Progenitor cell of endocrine pancreas (in vitro differentiated cells): ENCODE measurements around the gene SSR1. TPM values are rescaled to one million over a fixed set of nuclear protein-coding genes. Genes with fewer than 3 reads are reported as not detected.

Source experiments
- DNase-seq: peaks from one replicate; pipeline ENCODE4 v3.0.0; 2021; ENCODE audit warnings: low spot score; ENCODE audit not compliant: unreplicated experiment
- H3K27ac Mint-ChIP-seq: 2 replicates; pipeline ENCODE4 v1.8.0; 2021; ENCODE audit warnings: mild to moderate bottlenecking, moderate library complexity, mixed read lengths
- H3K27me3 Mint-ChIP-seq: 2 replicates; pipeline ENCODE4 v1.8.0; 2021; ENCODE audit warnings: mixed read lengths
- H3K36me3 Mint-ChIP-seq: 2 replicates; pipeline ENCODE4 v1.8.0; 2022; ENCODE audit warnings: mixed read lengths; ENCODE audit not compliant: insufficient read depth
- H3K4me1 Mint-ChIP-seq: 2 replicates; pipeline ENCODE4 v1.8.0; 2021; ENCODE audit warnings: low read depth, mixed read lengths
- H3K4me3 Mint-ChIP-seq: 2 replicates; pipeline ENCODE4 v1.8.0; 2021; ENCODE audit warnings: low read depth, mild to moderate bottlenecking, moderate library complexity, mixed read lengths
- H3K9me3 Mint-ChIP-seq: 2 replicates; pipeline ENCODE4 v1.8.0; 2021; ENCODE audit warnings: low read depth, mixed read lengths
- total RNA-seq: library from RNA; stranded (reverse); gene quantifications from 2 replicates; pipeline ENCODE4 v1.2.1, GENCODE V29; 2021
- TF ChIP-seq, protein P1 (sequence below): fragments of 200-600 bp; sonication (generic); IDR thresholded peaks from one replicate; pipeline ENCODE4 v1.5.0; 2021; ENCODE audit warnings: antibody characterized with exemption, mild to moderate bottlenecking; ENCODE audit not compliant: unreplicated experiment

The SSR1 gene
- total RNA-seq, 1 donor from 2014 or later, result 113 TPM

GRCh38 chr6:7224731-7225130 is 88.3 kb downstream of the SSR1 start:
- Mint-ChIP-seq H3K27me3 (no peaks in the 10 kb centered on the region), H3K27ac (no peak overlapping the region), H3K9me3 (no peaks in the 10 kb centered on the region), H3K4me1 (no peaks in the 10 kb centered on the region), H3K36me3 (peaks cover 26% of the 10 kb centered on the region), H3K4me3 (no peak overlapping the region)
- TF ChIP-seq, protein P1, sequence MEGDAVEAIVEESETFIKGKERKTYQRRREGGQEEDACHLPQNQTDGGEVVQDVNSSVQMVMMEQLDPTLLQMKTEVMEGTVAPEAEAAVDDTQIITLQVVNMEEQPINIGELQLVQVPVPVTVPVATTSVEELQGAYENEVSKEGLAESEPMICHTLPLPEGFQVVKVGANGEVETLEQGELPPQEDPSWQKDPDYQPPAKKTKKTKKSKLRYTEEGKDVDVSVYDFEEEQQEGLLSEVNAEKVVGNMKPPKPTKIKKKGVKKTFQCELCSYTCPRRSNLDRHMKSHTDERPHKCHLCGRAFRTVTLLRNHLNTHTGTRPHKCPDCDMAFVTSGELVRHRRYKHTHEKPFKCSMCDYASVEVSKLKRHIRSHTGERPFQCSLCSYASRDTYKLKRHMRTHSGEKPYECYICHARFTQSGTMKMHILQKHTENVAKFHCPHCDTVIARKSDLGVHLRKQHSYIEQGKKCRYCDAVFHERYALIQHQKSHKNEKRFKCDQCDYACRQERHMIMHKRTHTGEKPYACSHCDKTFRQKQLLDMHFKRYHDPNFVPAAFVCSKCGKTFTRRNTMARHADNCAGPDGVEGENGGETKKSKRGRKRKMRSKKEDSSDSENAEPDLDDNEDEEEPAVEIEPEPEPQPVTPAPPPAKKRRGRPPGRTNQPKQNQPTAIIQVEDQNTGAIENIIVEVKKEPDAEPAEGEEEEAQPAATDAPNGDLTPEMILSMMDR, result no peak
- DNase-seq, result no peak

DNA sequence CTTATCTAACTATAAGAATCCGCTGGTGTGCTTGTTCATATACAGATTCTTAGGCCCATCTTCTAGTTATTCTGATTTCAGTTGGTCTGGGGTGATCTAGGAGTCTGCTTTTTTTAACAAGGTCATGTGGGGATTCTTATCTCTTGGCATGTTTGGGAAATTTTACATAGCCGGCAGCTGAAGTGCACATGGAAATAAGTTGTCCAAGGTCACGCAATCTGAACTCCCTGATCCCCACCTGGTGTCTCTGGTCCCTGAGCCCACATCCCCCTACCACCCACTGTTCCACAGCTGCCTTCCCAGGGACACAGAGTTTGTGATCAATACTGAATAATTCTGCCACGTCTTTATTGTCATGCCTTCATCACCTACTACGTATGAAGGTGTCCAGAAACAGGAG is 90.8 kb downstream of the SSR1 start:
- no peaks in the 10 kb centered on the region for H3K9me3 Mint-ChIP-seq
- H3K27me3 Mint-ChIP-seq, result no peaks in the 10 kb centered on the region

GRCh38 chr6:7219310-7219709 is 93.7 kb downstream of the SSR1 start:
- no peaks in the 10 kb centered on the region for H3K9me3 Mint-ChIP-seq
- H3K4me1 Mint-ChIP-seq, result no peaks in the 10 kb centered on the region
- no peaks in the 10 kb centered on the region for H3K27me3 Mint-ChIP-seq
- no peak overlapping the region for H3K4me3 Mint-ChIP-seq
- DNase-seq, result no peak
- H3K36me3 Mint-ChIP-seq, result peaks cover 21% of the 10 kb centered on the region
- no peak overlapping the region for H3K27ac Mint-ChIP-seq
- TF ChIP-seq, protein P1, result no peak

More for the DNA sequence above, 90.8 kb downstream of the SSR1 start:
- H3K4me3 Mint-ChIP-seq, result no peak overlapping the region
- no peak overlapping the region for H3K27ac Mint-ChIP-seq
- H3K4me1 Mint-ChIP-seq, result no peaks in the 10 kb centered on the region
- no peak for DNase-seq
- TF ChIP-seq, protein P1, result no peak
- peaks cover 18% of the 10 kb centered on the region for H3K36me3 Mint-ChIP-seq

- no peak for DNase-seq
- H3K27me3 Mint-ChIP-seq, result no peaks in the 10 kb centered on the region
- H3K4me1 Mint-ChIP-seq, result no peaks in the 10 kb centered on the region
- no peak overlapping the region for H3K27ac Mint-ChIP-seq
- TF ChIP-seq, protein P1, result no peak
- H3K4me3 Mint-ChIP-seq, result no peak overlapping the region
- peaks cover 19% of the 10 kb centered on the region for H3K36me3 Mint-ChIP-seq
- H3K9me3 Mint-ChIP-seq, result no peaks in the 10 kb centered on the region
Observed at GRCh38 chr6:7218406-7218988, 94.5 kb downstream of the SSR1 start.

Other genes starting within 250 kb of the SSR1 start
- 67.2 and 71.7 TPM in 2 replicates for gene RREB1, start 205.2 kb downstream of the SSR1 start, total RNA-seq
- not detected in 2 replicates for gene CAGE1, start 76.5 kb upstream of the SSR1 start, total RNA-seq
- gene RIOK1, start 76.6 kb upstream of the SSR1 start, total RNA-seq, result 28.5 and 28.9 TPM in 2 replicates
- 365 and 366 TPM in 2 replicates for gene DSP, start 228.5 kb upstream of the SSR1 start, total RNA-seq